ENCODE results near the gene FRMD4A.
"Not testable (repeated sequence)": the region's sequence is repeated elsewhere in the genome, so short reads cannot be mapped to it uniquely, and the experiment has no call there.

The FRMD4A gene

DNA sequence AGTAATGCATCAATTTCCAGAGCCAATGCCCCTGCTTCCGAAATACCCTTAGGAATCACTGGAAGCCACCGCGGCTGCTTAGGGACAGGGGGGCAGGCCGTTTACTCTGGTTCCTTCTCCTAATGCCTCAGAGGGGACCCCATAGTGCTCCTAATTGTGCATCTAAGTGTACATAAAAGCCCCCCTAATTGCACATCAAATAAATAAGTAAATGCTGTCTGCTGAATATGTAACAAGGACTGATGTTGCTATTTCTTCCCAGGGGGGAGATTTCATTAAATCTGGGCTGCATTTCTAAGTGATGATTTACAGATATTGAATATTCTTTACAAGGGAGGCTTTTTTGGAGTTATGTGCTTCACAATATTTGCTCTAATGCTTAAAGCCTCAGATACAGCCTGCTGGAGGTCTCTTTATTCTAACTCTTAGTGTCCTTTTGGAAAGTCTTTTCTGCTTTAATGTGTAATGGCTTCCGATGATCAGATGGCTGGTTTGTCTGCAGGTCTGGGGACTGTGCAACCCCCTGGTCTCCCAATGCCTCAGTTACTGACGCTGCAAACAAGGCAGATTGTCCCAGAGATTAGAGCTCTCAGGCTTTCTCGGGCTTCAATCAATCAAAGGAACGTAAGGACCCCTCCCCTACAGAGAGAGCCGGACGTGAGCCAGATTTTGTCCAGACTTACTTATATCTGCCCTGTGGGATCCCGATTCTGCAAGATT, 601.0 kb downstream of the FRMD4A start:
- DNase-seq = no peak

DNA sequence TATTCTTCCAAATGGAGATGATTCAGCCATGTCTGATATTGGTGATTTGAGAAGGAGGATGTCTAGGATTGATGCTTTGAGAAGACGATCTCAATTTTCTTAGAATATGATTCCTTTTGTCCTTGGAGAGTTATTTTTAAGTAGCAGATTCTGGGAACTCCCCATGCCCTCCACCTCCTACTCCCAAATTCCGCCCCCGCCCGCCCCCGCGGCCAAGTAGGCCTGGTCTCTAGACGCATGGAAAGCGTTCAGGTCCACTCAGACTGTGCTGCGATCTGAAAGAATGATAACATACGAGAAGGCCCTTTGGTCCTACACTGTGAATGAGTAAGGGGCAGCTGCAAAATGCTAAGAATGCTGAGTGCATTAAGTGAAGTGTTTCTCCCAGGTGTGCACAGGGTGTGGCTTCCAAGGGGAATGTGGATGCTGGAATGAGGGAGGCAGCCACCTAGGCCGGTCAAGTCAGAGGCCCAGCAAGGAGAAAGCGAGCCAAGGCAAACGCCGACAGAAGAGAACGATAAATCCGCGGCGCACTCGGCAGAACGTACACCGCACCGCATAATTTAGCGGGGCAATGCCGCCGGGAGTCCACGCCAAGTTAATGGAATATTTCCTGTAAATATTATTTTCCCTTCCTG, 601.7 kb downstream of the FRMD4A start:
- peak; percentile 89 for DNase-seq

DNA sequence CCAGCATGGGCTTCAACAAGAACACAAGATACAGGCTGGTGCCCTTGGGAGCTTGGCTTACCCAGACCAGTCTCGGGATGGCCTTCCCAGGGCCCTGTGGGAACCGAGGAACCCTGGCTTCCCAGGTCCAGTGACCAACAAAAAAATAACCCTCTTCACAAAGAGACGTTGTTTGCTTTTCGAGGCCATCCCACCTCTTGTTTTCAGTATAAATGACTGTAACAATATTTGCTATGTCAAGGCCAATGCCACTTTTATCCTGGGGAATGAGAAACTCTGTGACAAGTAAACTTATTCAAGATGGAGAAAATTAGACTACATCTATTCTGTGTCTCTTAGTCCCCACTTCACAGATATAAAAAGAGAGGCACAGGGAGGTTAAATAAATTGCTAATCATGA, 605.1 kb downstream of the FRMD4A start:
- DNase-seq = no peak

DNA sequence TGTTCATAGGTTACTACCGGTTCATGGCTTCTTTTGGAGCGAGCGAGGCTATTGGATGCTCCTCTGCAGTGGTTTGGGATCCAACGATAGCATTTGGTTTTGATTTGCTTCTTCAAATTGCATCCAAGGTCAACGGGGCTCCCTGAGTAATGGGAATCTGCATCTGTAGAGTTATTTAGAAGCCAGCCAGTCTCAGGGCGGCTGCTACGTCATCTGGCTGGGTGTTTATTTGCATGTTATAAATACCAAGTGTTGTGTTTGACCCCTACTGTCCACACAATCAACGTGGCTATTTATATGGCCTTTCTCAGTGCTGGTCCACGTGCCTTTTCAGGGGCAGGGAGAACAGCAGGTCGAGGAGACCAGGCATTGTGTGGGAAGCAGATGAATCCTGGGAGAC, 606.2 kb downstream of the FRMD4A start:
- DNase-seq = no peak

GRCh38 chr10:13722747-13723653, 607.7 kb downstream of the FRMD4A start:
- no peak for DNase-seq

DNA sequence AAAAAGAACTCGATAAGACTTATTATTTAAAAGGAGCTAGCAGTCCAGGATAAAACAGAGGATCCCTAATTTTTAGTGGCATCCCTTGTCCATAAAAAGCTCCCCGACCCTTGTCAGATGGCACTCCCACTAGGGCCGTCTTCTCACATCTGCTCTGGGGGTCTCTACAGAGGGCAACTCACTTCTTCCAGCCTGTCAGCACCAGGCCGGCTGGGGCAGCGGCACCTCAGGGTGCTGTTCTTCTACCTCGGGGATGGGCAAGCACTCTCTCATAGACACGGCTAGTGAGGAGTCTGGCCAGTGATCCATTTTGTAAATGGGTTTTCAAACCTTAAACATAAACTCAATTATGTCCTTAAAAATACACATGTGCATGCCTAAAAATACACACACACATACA, 609.2 kb downstream of the FRMD4A start:
- no peak for DNase-seq

- no peak for DNase-seq
Measured at GRCh38 chr10:13720699-13721098, 610.0 kb downstream of the FRMD4A start.

DNA sequence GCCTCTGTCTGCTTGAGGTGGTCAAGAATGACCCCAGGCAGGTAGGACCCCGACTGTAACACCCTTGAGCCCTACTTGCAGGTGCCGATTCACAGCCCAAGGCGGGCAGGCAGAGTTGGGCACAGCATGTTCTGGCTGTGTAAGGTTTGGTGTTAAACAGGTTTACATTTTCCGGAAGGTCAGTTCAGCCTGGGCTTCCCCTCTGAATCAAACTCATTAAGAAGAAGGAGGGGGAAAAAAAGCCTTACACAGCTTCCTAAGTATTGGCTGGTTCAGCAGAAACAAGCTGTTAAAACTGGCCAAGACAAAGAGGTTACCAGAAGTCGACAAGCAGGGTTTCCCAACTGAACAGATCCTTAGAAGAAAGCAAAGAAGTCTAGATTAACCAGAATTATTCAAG, 611.3 kb downstream of the FRMD4A start:
- no peak for DNase-seq

DNA sequence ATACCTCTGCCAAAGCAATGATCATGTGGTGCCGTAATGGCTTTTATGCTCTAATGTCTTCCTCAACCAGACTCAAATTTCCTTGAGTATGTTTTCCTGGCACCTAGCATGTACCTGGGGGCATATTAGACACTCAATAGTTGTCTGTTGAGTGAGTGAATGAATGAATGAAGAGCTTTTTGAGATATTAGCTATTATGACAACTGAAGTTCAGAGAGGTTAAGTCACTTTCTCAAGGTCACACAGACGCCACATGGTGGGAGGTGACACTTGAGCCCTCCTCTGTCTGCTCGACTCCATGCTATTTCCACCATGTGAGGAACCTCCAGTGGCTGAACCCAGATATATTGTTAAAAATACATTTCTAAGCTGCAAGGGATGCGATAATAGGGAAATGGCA, 611.9 kb downstream of the FRMD4A start:
- no peak for DNase-seq

DNA sequence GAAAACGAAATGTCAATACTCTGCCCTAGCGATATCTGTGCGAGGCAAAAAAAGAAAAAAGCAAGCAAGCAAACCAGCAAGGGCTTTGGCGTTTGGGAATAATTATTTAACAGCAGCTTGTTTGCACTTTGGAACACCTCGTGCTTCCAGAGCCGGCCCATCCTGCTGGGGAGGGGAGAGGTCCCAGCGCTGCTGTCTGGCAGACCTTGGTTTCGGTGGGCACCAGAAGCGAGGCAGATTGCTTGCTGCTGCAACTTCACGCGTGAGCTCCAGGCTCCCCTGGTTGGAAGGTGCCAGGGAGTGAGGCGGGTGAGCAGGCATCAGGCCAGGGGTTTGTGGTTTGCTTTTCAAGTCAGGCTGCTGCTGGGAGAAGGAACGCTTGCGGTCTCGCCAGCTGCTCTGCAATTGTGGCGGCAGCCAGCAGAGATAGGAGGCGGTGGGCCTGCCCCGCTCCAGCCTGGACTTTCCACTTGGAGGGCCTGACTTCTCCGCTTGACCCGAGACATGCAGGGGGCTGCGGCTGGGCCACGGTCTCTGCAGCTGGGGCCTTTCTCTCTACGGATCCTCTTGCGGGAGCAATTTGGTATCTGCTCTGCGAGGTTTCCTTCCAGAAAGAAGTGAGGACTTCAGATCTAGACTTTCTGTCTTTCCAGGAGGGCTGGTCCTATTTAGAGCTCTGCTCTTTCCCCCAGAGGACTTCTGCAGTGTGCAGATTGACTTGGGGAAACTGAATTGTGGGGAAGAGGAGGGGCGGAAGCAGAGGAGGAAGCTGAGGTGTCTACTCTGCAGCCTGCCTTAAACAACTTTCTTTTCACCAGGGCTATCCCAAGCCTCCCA, 612.6 kb downstream of the FRMD4A start:
- peak; percentile 70 for DNase-seq

GRCh38 chr10:13717571-13717935, 613.2 kb downstream of the FRMD4A start:
- no peak for DNase-seq

DNA sequence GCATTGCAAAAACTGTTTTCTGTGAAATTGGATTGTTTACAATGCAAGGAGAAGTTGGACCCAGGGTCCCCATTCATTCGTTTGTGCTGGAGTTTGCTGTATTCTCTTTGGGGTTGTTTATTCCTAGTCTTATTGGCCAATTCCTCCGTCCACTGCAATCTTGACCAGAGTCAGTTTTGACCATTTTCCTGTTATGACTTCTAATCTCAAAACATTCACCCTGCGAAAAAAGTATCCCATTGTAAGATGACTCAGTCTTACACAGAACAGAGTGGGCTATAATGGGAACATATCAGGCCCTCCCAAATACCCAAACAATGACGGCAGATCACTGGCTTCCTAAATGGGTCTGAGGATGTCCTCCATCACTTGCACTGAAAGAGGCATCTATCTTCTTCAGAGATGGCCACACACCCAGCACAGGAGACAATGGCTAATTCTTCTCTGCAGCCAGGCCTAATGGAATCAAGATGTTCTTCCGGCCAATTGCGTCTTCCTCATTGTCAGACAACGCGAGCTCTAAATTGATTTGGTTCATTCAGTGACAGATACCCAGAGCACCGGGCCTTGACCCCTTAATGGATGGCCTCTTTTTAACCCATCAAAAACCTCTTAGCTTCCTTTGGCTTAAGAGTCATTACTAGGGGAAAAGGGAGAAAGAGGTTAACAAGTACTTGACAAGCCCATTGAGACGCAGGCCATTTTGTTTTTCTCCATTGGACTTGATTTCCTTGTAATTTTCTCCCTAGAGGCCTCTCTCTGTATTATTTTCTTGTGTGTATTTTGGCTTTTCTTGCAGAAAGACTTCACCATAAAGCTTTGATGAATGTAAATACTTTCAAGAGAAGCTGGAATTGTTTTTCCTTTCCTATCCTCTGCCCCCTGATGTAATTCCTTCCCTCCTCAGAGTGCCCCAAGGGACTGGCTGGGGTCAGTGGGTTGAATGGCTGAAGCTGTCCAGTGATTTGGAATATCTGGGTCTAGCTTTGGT, 614.3 kb downstream of the FRMD4A start:
- DNase-seq = peak; percentile 88

DNA sequence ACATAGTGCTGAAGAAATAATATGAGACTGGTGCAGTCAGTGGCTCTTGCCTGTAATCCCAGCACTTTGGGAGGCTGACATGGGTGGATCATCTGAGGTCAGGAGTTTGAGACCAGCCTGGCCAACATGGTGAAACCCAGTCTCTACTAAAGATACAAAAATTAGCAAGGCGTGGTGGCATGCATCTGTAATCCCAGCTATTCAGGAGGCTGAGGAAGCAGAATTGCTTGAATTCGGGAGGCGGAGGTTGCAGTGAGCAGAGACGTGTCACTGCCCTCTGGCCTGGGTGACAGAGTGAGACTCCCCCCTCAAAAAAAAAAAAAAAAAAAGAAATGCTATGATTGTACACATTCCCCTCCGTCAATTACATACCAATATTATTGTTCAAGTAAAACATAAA, 615.1 kb downstream of the FRMD4A start:
- DNase-seq = not testable (repeated sequence)

GRCh38 chr10:13715100-13715499, 615.6 kb downstream of the FRMD4A start:
- no peak for DNase-seq

DNA sequence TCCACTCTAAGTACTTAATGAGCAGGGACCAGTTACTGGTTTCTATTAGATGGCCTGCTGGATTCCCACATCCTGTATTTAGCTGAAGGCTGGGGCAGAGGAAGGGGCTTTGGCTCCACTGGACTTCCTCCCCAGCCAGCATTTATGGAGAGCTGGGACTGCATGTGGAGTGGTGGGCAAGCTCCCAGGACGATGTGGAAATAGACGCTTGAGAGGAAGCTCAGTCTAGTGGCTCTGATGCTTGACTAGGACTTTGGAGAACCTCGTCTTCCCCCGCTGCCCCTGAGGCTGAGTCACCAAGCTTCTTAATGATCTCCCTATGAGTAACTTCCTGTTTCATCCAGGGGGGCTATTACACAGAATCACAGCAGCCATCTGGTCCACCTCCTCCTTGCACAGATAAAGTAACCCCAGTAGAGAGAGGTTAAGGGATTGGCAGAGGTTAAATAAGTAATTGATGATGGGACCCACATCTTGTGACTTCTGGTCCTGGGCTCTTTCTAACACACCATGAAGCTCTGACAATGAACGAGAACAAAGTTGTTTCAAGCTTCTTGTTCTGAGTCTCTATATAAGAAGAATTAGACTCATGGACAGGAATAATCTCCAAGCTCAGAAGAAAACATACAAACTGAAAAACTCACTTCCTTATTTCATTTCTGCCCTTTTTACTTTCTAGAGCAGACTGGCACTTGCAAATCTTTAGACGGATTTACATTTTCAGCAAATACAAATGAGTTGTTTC, 617.7 kb downstream of the FRMD4A start:
- DNase-seq = peak; percentile 92

GRCh38 chr10:13712476-13712836, 618.3 kb downstream of the FRMD4A start:
- no peak for DNase-seq

- no peak for DNase-seq
Measured at GRCh38 chr10:13711291-13711690, 619.4 kb downstream of the FRMD4A start.

- no peak for DNase-seq
Measured at GRCh38 chr10:13709931-13710650, 620.6 kb downstream of the FRMD4A start.

- DNase-seq = peak; percentile 97
Measured at GRCh38 chr10:13708256-13708990, 622.3 kb downstream of the FRMD4A start.
